ENCODE results near the gene GALNT1.

DNA sequence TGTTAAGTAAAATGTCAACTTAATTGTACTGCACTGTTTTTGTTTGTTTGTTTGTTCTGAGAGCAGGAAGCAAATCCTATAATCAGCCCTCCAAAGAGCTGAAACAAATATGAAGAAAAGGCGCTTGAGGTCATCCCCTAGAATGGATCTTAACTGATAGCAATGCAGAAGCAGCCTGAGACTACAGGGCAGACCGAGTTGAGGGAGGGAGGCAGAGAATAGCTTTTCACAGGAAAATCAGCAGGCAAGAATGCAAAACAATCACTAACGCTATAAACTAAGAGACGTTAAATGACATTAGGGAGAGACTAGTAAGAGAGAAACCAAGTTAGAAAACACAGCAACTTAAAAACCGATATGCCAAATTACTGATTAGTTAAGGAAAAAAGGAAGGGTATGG is 37.2 kb downstream of the GALNT1 start:
- TF ChIP-seq, protein P1, sequence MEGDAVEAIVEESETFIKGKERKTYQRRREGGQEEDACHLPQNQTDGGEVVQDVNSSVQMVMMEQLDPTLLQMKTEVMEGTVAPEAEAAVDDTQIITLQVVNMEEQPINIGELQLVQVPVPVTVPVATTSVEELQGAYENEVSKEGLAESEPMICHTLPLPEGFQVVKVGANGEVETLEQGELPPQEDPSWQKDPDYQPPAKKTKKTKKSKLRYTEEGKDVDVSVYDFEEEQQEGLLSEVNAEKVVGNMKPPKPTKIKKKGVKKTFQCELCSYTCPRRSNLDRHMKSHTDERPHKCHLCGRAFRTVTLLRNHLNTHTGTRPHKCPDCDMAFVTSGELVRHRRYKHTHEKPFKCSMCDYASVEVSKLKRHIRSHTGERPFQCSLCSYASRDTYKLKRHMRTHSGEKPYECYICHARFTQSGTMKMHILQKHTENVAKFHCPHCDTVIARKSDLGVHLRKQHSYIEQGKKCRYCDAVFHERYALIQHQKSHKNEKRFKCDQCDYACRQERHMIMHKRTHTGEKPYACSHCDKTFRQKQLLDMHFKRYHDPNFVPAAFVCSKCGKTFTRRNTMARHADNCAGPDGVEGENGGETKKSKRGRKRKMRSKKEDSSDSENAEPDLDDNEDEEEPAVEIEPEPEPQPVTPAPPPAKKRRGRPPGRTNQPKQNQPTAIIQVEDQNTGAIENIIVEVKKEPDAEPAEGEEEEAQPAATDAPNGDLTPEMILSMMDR (IDR thresholded peaks at IDR 0.05; ENCODE audit: low read length), result no peak
- TF ChIP-seq EZH2 (optimal IDR thresholded peaks at IDR 0.05; ENCODE audit: low read depth, low read length), result no peak
- TF ChIP-seq EZH2phosphoT487 (IDR thresholded peaks at IDR 0.05; ENCODE audit: low read length), result no peak
